ENCODE measurements around the gene NPAS3. TPM values are rescaled to one million over a fixed set of nuclear protein-coding genes. Genes with fewer than 3 reads are reported as not detected.

Gene NPAS3
- polyA plus RNA-seq, 2 of the 4 experiments (the other 2 are of a cell fraction) = not detected

GRCh38 chr14:33352821-33353220 lies 414.1 kb downstream of the NPAS3 start:
- CTCF ChIA-PET = no interaction called here
- no peaks in the 10 kb centered on the region for H3K4me1 ChIP-seq
- H3K9me3 ChIP-seq = no peaks in the 10 kb centered on the region
- no peak for TF ChIP-seq HDAC2 (IDR thresholded peaks at IDR 0.05)
- TF ChIP-seq, protein P1, sequence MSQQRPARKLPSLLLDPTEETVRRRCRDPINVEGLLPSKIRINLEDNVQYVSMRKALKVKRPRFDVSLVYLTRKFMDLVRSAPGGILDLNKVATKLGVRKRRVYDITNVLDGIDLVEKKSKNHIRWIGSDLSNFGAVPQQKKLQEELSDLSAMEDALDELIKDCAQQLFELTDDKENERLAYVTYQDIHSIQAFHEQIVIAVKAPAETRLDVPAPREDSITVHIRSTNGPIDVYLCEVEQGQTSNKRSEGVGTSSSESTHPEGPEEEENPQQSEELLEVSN (IDR thresholded peaks at IDR 0.05; ENCODE audit: borderline replicate concordance, low read depth) = no peak
- no peak for TF ChIP-seq HOXA7 (CRISPR knock-in tag; IDR thresholded peaks at IDR 0.05)
- no peak for TF ChIP-seq CHD4 (IDR thresholded peaks at IDR 0.05; ENCODE audit: borderline replicate concordance)
- no peak for TF ChIP-seq KDM5A (IDR thresholded peaks at IDR 0.05)
- TF ChIP-seq SMC3 (IDR thresholded peaks at IDR 0.05) = no peak
- TF ChIP-seq NFE2L2 (conservative IDR thresholded peaks at IDR 0.05; ENCODE audit: low read length) = no peak
- TF ChIP-seq PHF8 (IDR thresholded peaks at IDR 0.05; ENCODE audit: borderline replicate concordance, low read depth) = no peak
- TF ChIP-seq, protein P2, sequence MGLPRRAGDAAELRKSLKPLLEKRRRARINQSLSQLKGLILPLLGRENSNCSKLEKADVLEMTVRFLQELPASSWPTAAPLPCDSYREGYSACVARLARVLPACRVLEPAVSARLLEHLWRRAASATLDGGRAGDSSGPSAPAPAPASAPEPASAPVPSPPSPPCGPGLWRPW (IDR thresholded peaks at IDR 0.05) = no peak
- H3K27ac ChIP-seq = no peak overlapping the region
- POLR2A ChIA-PET = no interaction called here
- FAIRE-seq (no peak), DNase-seq (ENCODE audit: low read depth in 1 of 2, low spot score in 1 of 2) (no peak), ATAC-seq (no peak)
- no peak overlapping the region for H3K4me3 ChIP-seq
- H3K4me2 ChIP-seq = no peak overlapping the region

- ATAC-seq (no peak), FAIRE-seq (no peak), DNase-seq (ENCODE audit: low read depth in 1 of 2, low spot score in 1 of 2) (no peak)
- no peaks in the 10 kb centered on the region for H3K9me3 ChIP-seq
- no peak overlapping the region for H3K27ac ChIP-seq
- H3K4me3 ChIP-seq = no peak overlapping the region
- 19% methylated on average over 2 of the region's 2 CpGs for WGBS (ENCODE audit: missing lambda C conversion rate)
- CTCF ChIA-PET = no interaction called here
- TF ChIP-seq CHD4 (IDR thresholded peaks at IDR 0.05; ENCODE audit: borderline replicate concordance) (no peak), MYC (IDR thresholded peaks at IDR 0.05; ENCODE audit: borderline replicate concordance, low read length) (no peak), FOXS1 (CRISPR knock-in tag; IDR thresholded peaks at IDR 0.05) (no peak), PBX3 (IDR thresholded peaks at IDR 0.05) (no peak), ELK1 (IDR thresholded peaks at IDR 0.05; ENCODE audit: low read depth, low read length) (no peak), HEYL (CRISPR knock-in tag; IDR thresholded peaks at IDR 0.05) (no peak), JUN (IDR thresholded peaks at IDR 0.05) (no peak), CBX2 (IDR thresholded peaks at IDR 0.05; ENCODE audit: borderline replicate concordance, low read depth) (no peak), JUNB (IDR thresholded peaks at IDR 0.05) (no peak), REST (IDR thresholded peaks at IDR 0.05) (no peak), SREBF2 (IDR thresholded peaks at IDR 0.05) (no peak), RAD21 (conservative IDR thresholded peaks at IDR 0.05 in 1 of 2, IDR thresholded peaks at IDR 0.05 in 1 of 2) (no peak)
- TF ChIP-seq, protein P3, sequence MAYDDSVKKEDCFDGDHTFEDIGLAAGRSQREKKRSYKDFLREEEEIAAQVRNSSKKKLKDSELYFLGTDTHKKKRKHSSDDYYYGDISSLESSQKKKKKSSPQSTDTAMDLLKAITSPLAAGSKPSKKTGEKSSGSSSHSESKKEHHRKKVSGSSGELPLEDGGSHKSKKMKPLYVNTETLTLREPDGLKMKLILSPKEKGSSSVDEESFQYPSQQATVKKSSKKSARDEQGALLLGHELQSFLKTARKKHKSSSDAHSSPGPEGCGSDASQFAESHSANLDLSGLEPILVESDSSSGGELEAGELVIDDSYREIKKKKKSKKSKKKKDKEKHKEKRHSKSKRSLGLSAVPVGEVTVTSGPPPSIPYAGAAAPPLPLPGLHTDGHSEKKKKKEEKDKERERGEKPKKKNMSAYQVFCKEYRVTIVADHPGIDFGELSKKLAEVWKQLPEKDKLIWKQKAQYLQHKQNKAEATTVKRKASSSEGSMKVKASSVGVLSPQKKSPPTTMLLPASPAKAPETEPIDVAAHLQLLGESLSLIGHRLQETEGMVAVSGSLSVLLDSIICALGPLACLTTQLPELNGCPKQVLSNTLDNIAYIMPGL (CRISPR knock-in tag; IDR thresholded peaks at IDR 0.05; ENCODE audit: borderline replicate concordance) = no peak
- POLR2A ChIA-PET = no interaction called here
- no peaks in the 10 kb centered on the region for H3K4me1 ChIP-seq
- H3K4me2 ChIP-seq = no peak overlapping the region
Measured at GRCh38 chr14:33356181-33356580, 417.5 kb downstream of the NPAS3 start.

All from A549 (cell line).